Neural crest cell (in vitro differentiated cells): ENCODE data around the gene TMEM33. TPM values are rescaled to one million over a fixed set of nuclear protein-coding genes. Genes with fewer than 3 reads are reported as not detected.
A peak's percentile ranks its signal among the peaks of the same experiment; 100 is the strongest.

ENCODE experiments used
- DNase-seq: peaks from one replicate; pipeline ENCODE4 v3.0.0; 2021; ENCODE audit warnings: low read depth, mixed read lengths, low spot score
- H3K27ac Mint-ChIP-seq: one replicate; pipeline ENCODE4 v1.8.0; 2021; ENCODE audit warnings: mild to moderate bottlenecking, mixed read lengths; ENCODE audit not compliant: unreplicated experiment
- H3K27me3 Mint-ChIP-seq: 2 replicates; pipeline ENCODE4 v1.8.0; 2021; ENCODE audit warnings: low read depth, mild to moderate bottlenecking, mixed read lengths
- H3K36me3 Mint-ChIP-seq: 2 replicates; pipeline ENCODE4 v1.8.0; 2021; ENCODE audit warnings: low read depth, mild to moderate bottlenecking, mixed read lengths
- H3K4me1 Mint-ChIP-seq: 2 replicates; pipeline ENCODE4 v1.8.0; 2021; ENCODE audit warnings: mixed read lengths
- H3K4me3 Mint-ChIP-seq: one replicate; pipeline ENCODE4 v1.8.0; 2021; ENCODE audit warnings: mild to moderate bottlenecking, mixed read lengths
- H3K9me3 Mint-ChIP-seq: 2 replicates; pipeline ENCODE4 v1.8.0; 2021; ENCODE audit warnings: mixed read lengths
- total RNA-seq: library from RNA; stranded (reverse); gene quantifications from 2 replicates; pipeline ENCODE4 v1.2.1, GENCODE V29; 2021
- TF ChIP-seq, protein P1 (sequence below): fragments of 200-600 bp; sonication (generic); conservative IDR thresholded peaks from 2 replicates; pipeline ENCODE4 v1.5.0; 2021; ENCODE audit warnings: antibody characterized with exemption, mild to moderate bottlenecking

The TMEM33 gene
- total RNA-seq, 1 donor from 2014 or later = 73.9 TPM

DNA sequence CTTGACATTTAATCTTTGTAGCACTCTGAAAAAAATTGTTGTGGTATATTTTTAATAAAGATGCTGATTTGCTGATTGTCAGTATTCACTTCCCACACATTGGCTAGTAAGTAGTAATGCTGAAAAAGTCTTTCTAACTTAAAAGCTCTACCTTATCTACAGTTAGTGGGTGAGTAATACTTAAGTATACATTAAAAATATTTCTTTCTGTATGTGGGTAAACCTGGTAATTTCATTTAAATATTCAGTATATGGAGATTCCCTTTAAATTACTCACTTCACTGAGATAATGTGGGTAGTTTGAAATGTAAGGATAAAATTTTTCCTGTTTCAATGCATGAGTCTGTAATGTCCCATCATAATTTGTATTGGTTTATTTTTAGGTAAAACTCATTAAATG, 5.6 kb downstream of the TMEM33 start:
- DNase-seq = no peak
- Mint-ChIP-seq H3K4me1 (peaks cover 15% of the 10 kb centered on the region), H3K4me3 (no peak overlapping the region), H3K9me3 (no peaks in the 10 kb centered on the region), H3K27me3 (no peaks in the 10 kb centered on the region), H3K36me3 (peaks cover 2% of the 10 kb centered on the region), H3K27ac (no peak overlapping the region)
- TF ChIP-seq, protein P1, sequence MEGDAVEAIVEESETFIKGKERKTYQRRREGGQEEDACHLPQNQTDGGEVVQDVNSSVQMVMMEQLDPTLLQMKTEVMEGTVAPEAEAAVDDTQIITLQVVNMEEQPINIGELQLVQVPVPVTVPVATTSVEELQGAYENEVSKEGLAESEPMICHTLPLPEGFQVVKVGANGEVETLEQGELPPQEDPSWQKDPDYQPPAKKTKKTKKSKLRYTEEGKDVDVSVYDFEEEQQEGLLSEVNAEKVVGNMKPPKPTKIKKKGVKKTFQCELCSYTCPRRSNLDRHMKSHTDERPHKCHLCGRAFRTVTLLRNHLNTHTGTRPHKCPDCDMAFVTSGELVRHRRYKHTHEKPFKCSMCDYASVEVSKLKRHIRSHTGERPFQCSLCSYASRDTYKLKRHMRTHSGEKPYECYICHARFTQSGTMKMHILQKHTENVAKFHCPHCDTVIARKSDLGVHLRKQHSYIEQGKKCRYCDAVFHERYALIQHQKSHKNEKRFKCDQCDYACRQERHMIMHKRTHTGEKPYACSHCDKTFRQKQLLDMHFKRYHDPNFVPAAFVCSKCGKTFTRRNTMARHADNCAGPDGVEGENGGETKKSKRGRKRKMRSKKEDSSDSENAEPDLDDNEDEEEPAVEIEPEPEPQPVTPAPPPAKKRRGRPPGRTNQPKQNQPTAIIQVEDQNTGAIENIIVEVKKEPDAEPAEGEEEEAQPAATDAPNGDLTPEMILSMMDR = no peak

DNA sequence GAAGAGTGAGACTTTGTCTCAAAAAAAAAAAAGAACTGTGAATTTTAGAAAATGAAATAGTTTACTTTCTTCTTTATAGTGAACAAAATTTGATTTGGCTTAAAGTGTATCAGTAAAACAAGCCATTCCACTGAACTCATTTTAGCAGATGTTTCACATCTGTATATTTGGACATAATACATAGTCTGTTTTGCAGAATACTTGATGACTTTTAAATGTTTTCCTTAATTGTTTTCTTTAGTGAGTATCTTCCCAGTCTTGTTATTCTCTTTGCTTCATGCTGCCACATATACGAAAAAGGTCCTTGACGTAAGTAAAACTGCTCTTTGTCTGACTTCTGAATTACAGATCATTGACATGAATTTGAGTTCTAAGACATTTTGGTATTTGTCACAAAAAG, 8.3 kb downstream of the TMEM33 start:
- H3K4me1 Mint-ChIP-seq = no peaks in the 10 kb centered on the region
- peaks cover 2% of the 10 kb centered on the region for H3K36me3 Mint-ChIP-seq

DNA sequence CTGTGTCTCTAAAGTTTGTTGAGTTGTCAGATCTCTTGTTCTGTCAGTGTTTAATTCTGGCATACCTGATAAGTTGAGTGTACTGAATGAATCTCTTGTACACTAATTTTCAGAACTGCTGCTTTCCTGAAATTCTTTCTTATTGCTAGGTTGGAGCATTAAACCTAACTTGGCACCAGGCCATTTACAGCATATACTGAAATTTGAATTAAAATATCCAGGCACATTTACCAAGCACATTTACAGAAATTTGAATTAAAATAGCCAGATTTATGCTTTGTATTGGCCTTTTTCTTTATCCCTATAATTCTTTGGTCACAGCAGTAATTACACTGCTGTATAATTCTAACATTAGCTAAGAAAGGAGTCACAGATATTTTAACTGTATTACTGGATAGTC, 8.9 kb downstream of the TMEM33 start:
- Mint-ChIP-seq H3K9me3 (no peaks in the 10 kb centered on the region), H3K27me3 (no peaks in the 10 kb centered on the region), H3K36me3 (peaks cover 2% of the 10 kb centered on the region), H3K4me1 (no peaks in the 10 kb centered on the region), H3K4me3 (no peak overlapping the region), H3K27ac (no peak overlapping the region)
- TF ChIP-seq, protein P1 = no peak
- DNase-seq = no peak

More for the DNA sequence above, 8.3 kb downstream of the TMEM33 start:
- TF ChIP-seq, protein P1 = no peak
- no peak overlapping the region for H3K4me3 Mint-ChIP-seq
- no peaks in the 10 kb centered on the region for H3K9me3 Mint-ChIP-seq
- no peak overlapping the region for H3K27ac Mint-ChIP-seq
- no peaks in the 10 kb centered on the region for H3K27me3 Mint-ChIP-seq
- no peak for DNase-seq

DNA sequence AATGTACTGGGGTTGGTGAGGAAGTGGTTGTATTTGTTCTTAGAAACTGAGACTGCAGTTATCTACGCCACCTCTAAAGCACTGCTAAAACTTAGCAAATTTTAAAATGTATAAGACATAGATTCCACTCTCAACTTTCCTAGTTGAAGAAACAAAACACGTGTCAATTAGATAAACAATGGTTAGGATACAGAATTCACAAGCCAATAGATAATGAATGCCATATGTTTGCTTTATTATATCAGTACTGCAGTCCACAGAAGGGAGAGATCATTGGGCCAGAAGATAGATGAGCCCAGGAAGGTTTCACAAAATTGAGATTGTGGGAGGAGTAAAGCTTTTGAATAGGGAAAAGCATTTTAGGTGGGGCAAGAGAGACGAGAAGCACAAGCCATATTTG, 14.3 kb downstream of the TMEM33 start:
- Mint-ChIP-seq H3K4me1 (no peaks in the 10 kb centered on the region), H3K27ac (no peak overlapping the region), H3K4me3 (no peak overlapping the region), H3K27me3 (no peaks in the 10 kb centered on the region), H3K36me3 (peaks cover 2% of the 10 kb centered on the region), H3K9me3 (no peaks in the 10 kb centered on the region)
- TF ChIP-seq, protein P1 = no peak
- no peak for DNase-seq

DNA sequence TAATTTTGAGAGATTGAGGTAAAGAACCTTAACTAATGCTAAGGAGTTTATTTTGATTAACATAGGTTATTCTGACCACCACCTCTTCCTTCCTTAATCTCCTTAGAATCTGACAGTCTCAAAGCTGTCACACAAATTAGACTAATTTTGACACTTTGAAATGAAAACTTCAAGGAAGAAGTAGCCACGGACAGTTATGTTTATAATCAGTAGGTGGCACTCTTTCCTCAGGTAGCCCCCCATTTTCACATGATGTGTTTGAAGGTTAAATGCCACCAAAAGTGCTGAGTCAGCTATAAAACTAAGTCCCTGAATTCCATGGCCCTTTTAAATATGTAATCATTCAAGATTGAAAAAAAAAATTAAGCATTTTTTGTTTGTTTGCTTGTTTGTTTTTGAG, 22.4 kb downstream of the TMEM33 start:
- TF ChIP-seq, protein P1 = peak; percentile 47
- Mint-ChIP-seq H3K9me3 (no peaks in the 10 kb centered on the region), H3K27me3 (no peaks in the 10 kb centered on the region), H3K4me1 (no peaks in the 10 kb centered on the region), H3K36me3 (peaks cover 4% of the 10 kb centered on the region), H3K4me3 (no peak overlapping the region), H3K27ac (no peak overlapping the region)
- DNase-seq = no peak

DNA sequence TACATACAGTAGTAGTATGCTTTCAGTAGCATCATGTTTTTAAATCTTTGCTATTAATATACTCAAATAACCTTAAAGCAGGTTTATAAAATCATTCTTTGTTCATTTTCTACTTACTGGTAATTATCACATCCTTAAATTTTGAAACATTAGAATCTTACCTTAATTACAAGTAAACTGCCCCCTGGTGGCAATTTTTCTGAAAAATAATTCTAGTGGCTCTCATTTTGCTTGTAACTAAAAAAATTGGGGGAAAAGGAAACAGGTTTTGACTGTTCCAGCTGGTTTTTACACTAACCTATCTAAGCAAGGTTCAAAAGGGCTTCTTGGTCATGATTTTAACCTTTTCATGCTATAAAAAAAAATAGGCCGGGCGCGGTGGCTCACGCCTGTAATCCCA, 27.9 kb downstream of the TMEM33 start:
- H3K4me3 Mint-ChIP-seq = no peak overlapping the region
- H3K27ac Mint-ChIP-seq = no peak overlapping the region
- peaks cover 8% of the 10 kb centered on the region for H3K36me3 Mint-ChIP-seq
- H3K4me1 Mint-ChIP-seq = no peaks in the 10 kb centered on the region
- H3K27me3 Mint-ChIP-seq = no peaks in the 10 kb centered on the region
- TF ChIP-seq, protein P1 = peak; percentile 63
- peaks cover 2% of the 10 kb centered on the region for H3K9me3 Mint-ChIP-seq
- no peak for DNase-seq
